Stimulated activated CD8-positive, alpha-beta memory T cell treated with anti-CD3 and anti-CD28 coated beads, Interleukin-15, amount 100 ng/mL, for 4 hours (primary cell): Measurements from ENCODE around the gene TMEM271.

ENCODE experiments used
- DNase-seq, 2 donors: peaks; one replicate each; pipeline ENCODE4 v3.0.0-alpha.2; 2020; ENCODE audit warnings: low read depth in 2 of 2

Gene TMEM271

DNA sequence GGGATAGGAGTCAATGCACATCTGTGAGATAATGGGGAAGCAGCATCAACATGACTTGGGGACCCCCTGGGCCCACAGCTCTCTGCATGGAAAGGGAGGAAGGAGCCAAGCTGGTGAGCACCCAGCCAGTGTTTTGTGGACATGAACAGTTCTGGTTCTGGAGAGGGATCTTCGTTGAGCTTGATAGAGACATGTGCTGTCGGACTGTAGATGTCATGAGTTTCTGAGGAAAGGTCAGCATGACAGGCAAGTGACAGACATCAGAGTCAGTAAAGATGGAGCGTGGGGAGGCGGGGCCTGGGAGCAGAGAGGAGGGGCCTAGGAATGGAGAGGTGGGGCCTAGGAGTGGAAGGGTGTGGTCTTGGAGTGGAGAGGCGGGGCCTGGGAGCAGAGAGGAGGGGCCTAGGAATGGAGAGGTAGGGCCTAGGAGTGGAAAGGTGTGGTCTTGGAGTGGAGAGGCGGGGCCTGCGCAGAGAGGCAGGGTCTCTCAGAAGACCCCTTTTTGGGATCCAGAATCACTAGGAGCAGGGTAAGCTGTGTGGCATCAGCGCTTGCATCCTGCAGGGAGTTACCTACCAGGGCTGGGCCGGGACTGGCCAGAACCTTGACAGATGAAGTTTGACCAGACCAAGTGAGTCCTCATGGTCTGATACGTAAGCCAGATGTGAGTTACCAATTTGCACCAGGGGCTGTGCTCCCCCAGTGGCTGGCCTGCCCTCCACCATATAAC is 43.3 kb downstream of the TMEM271 start:
- DNase-seq: no peak

DNA sequence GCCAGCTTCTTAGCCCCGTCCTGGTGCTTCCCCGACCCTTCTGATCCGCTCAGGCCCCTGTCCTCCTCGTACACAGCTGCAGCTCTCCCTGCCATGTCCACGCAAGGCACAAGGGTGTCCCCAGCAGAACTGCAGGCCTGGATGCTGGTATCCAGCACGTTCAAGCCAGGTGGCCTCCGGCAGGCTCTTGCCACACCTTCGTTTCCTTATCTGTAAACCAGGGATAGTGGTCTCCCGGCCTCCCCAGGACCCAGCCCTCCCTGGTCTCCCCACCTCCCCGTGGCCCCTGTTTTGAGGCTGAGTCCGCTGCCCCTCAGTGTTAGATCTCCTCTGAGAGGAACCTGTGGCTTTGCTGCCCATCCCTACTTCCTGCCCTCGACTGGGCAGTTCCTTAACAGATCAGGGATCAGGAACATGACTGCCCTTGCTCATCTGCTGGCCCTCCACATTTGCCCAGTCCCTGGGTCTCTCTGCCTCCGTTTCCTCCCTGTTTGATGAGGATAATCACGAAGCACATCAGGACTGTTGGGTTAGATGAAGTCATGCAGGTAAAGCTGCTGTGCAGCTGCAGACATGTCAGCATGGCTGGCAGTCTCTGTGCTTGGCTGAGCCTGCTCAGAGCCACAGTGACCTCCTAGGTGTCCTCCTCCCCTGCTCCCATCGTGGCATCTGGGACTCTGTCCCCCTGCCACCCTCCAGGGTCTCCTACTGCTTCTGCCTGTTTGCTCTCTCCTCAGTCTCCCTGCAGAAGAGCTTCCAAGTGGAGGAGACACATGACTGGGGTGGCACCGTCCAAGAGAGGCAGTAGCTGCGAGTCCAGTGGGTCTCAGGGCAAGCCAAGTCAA is 44.2 kb downstream of the TMEM271 start:
- no peak for DNase-seq

DNA sequence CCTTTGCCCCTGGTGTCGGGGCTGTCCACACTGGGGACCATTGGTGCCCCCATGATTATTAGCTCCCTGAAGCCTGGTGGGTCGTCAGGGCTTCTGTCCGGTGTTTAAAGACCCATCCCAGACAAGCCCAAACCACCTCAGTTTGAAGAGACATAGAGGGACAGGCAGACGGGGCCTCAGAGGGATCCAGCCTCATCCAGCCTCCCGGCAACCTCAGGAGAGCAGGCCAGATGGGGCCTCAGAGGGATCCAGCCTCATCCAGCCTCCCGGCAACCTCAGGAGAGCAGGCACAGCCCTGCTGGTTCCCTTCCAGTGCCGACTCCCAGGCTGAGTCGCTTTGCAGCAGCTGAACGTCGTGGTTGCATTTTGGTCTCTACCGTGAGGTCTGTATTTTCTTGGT is 45.0 kb downstream of the TMEM271 start:
- DNase-seq: no peak

DNA sequence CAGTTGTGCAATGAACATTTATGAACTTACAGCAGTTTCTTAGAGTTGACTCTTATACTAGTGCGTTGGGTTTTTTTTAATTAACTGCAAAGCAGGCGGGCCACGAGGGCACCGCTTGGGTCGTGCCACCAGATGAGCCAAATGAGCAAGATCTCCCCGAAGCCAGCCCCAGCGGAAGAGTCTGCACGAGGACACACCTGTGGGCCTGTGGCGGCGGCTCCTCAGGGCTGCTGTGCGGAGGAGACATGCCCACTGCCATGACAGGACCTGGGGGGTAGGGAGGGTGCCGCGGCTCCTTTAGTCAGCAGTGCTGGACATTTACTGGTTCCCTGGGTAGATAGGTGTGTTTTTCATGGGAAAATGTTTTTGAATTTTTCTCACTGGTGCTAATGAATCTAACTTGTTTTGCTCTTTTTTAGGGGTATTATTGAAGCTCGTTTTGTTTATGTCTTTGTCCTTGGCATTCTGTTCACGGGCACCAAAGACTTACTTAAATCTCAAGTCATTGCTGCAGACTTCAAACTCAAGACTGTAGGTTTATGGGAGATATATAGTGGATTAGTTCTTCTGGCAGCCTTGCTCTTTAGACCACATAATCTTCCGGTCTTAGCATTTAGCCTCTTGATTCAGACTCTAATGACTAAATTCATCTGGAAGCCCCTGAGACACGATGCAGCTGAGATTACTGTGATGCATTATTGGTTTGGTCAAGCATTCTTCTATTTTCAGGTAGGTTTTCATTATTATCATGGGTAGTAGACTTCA is 45.9 kb downstream of the TMEM271 start:
- DNase-seq: no peak

DNA sequence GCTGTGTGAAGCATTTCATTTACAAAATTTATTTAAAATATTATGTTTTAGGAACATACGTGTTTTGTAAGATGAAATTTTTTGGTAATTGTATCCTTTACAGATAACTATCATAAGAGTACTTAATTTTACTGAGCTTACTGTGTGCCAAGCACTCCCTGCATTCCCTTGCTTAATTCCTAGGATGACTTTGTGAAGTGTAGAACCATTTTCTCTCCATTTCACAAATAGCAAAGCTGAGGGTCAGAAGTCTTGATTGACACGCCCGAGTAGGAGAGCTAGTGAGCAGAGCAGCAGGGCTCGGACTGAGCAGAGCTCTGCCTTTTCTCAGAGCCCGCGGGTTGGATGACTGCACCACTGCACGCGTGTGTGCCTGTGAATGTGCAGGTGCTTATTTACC is 46.5 kb downstream of the TMEM271 start:
- no peak for DNase-seq

GRCh38 chr4:528835-529234 is 47.3 kb downstream of the TMEM271 start:
- no peak for DNase-seq

GRCh38 chr4:528296-528695 is 47.8 kb downstream of the TMEM271 start:
- no peak for DNase-seq

DNA sequence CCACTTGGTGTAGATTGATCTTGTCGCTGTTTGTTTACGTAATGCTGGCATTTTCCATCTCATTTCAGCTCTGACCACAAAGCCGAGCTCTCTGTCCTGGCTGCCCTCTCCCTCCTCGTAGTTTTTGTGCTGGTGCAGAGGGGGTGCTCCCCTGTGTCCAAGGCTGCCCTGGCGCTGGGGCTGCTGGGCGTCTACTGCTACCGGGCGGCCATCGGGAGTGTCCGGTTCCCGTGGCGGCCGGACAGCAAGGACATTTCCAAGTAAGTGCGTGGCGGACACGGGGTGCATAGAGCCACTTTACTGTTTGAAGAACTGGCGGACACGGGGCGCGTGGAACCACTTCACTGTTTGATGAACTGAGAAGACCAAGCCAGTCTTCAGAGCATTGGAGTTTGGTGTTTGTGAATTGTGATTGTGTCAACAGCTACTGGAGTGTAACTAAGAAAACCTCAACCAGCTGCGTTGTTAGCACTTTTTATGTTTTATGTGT is 49.1 kb downstream of the TMEM271 start:
- no peak for DNase-seq

DNA sequence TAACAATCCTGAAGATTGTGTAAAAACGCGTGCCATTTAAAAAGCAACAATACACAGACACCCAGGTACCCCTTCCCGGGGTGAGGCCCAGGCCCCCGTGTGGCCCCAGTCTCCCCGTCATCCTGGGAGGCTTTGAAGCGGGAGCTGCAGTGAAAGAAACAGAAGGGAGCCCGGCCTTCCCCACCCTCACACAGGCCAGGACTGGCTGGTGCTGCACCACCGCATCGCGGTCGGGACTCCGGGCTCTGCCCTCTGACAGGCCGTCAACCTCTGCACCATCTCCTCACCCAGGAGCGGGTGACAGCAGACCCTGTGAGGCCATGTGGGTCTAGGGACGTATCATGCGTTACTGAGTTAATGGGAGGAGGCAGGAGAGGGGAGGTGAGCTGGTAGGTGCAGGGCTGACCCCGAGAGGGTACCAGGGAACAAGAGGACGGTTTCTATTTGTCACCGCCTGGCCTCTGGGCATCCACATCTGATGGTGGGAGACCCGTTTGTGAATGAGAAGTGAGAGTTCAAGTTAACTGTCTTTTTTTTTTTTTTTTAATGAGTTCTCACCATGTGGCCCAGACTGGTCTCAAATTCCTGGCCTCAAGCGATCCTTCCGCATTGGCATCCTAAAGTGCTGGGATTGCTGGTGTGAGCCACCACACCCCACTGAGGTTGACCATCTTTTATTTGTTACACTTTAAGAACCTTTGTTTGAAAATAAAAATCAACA is 49.7 kb downstream of the TMEM271 start:
- no peak for DNase-seq

- DNase-seq: no peak
Observed at GRCh38 chr4:525660-526059, 50.4 kb downstream of the TMEM271 start.

GRCh38 chr4:524196-524595 is 51.9 kb downstream of the TMEM271 start:
- DNase-seq: no peak
